K562 (cell line): ENCODE data around the gene IGIP. TPM values are rescaled to one million over a fixed set of nuclear protein-coding genes. Genes with fewer than 3 reads are reported as not detected.

ENCODE experiments used
- ATAC-seq: fragments of 200-7000 bp; cut with Tn5 transposase; 3 replicates; pipeline ENCODE4 v1.9.1; 2020; ENCODE audit warnings: moderate library complexity
- BruUV-seq: library from RNA; stranded (reverse); fragments of 400-500 nt; replicated peaks from 2 replicates; lab custom pipeline; 2021; lab: Mats Ljungman, UMichigan
- CTCF ChIA-PET: fragments of 300-600 bp; formaldehyde crosslinking; extraction: SDS; loops from one replicate; lab custom pipeline; 2021; ENCODE audit warnings: low intra/inter-chr PET ratio; lab: Yijun Ruan, JAX
- POLR2A ChIA-PET: fragments of 300-600, 350-650 bp; sonication (Branson Sonifier 250); formaldehyde crosslinking; extraction: SDS; loops from one replicate; lab custom pipeline; 2021; ENCODE audit warnings: antibody characterized with exemption, inconsistent platforms; lab: Yijun Ruan, JAX
- DNase-seq, 4 experiments: peaks; one replicate each; pipeline versions ENCODE4 v3.0.0 to v3.0.0-alpha.2; 2011 to 2018; ENCODE audit warnings: low spot score in 3 of 4, mixed read lengths in 3 of 4; ENCODE audit errors: extremely low read depth in 1 of 4
- FAIRE-seq: peaks from 2 replicates; lab custom pipeline; 2011; peaks lifted over from hg19 to GRCh38; lab: Jason Lieb, UNC
- H2AFZ ChIP-seq: 2 replicates; pipeline ENCODE4 v1.6.0; 2011; ENCODE audit warnings: low read depth, low read length, control low read depth, inconsistent platforms
- H3K27ac ChIP-seq: fragments of 200-600 bp; 3 replicates; pipeline ENCODE4 v1.8.0; 2011; ENCODE audit warnings: low read depth, mild to moderate bottlenecking, control low read depth, inconsistent platforms, low read length, moderate library complexity, mixed read lengths; ENCODE audit errors: extremely low read depth
- H3K27me3 ChIP-seq, 2 experiments: fragments of 300-600 bp in 1 of 2; 2 replicates in 1 of 2; 3 replicates in 1 of 2; pipeline versions ENCODE4 v1.6.0 to v1.8.0; 2011; ENCODE audit warnings: inconsistent platforms in 2 of 2, low read length in 2 of 2, mild to moderate bottlenecking in 1 of 2, mixed read lengths in 1 of 2, moderate library complexity in 1 of 2; ENCODE audit not compliant: control insufficient read depth in 2 of 2, insufficient read depth in 2 of 2
- H3K36me3 ChIP-seq: fragments of 300-600 bp; 3 replicates; pipeline ENCODE4 v1.8.0; 2011; ENCODE audit warnings: mild to moderate bottlenecking, low read length, inconsistent platforms; ENCODE audit not compliant: control insufficient read depth, insufficient read depth
- H3K4me1 ChIP-seq, 2 experiments: fragments of 200-600 bp in 1 of 2; replicated peaks in 1 of 2; 2 replicates in 1 of 2; 3 replicates in 1 of 2; pipeline versions ENCODE4 v1.5.1 to v1.8.0; 2011; ENCODE audit warnings: inconsistent platforms in 2 of 2, low read length in 2 of 2, mild to moderate bottlenecking in 1 of 2, mixed read lengths in 1 of 2, moderate library complexity in 1 of 2; ENCODE audit not compliant: control insufficient read depth in 2 of 2, insufficient read depth in 2 of 2
- H3K4me2 ChIP-seq: 2 replicates; pipeline ENCODE4 v1.6.1; 2011; ENCODE audit warnings: low read length, control low read depth, inconsistent platforms, mixed read lengths; ENCODE audit not compliant: insufficient read depth
- H3K4me3 ChIP-seq: fragments of 200-600 bp; sonication (generic), shearing (Covaris generic); 2 replicates; pipeline ENCODE4 v1.5.1; 2016; ENCODE audit warnings: control low read depth, inconsistent platforms
- H3K79me2 ChIP-seq: fragments of 200-600 bp; 3 replicates; pipeline ENCODE4 v1.8.0; 2011; ENCODE audit warnings: low read length, inconsistent platforms; ENCODE audit not compliant: control insufficient read depth, insufficient read depth
- H3K9ac ChIP-seq, 2 experiments: 2 replicates each; pipeline versions ENCODE4 v1.6.0 to v1.6.1; 2011; ENCODE audit warnings: low read depth in 2 of 2, low read length in 2 of 2, control low read depth in 1 of 2, inconsistent platforms in 1 of 2, mild to moderate bottlenecking in 1 of 2, mixed read lengths in 1 of 2; ENCODE audit not compliant: insufficient read depth in 1 of 2
- H3K9me1 ChIP-seq: one replicate; pipeline ENCODE4 v1.6.0; 2011; ENCODE audit warnings: inconsistent platforms, mild to moderate bottlenecking, low read length, moderate library complexity; ENCODE audit not compliant: control insufficient read depth, insufficient read depth
- H3K9me3 ChIP-seq: replicated peaks from 2 replicates; pipeline ENCODE4 v1.5.1; 2011; ENCODE audit warnings: low read depth, low read length, inconsistent platforms; ENCODE audit not compliant: control insufficient read depth, insufficient read depth
- H4K20me1 ChIP-seq: replicated peaks from 2 replicates; pipeline ENCODE4 v1.6.1; 2011; ENCODE audit warnings: low read length, inconsistent platforms, mixed read lengths; ENCODE audit not compliant: control insufficient read depth, insufficient read depth
- ARID2 ChIP-seq: fragments of 450-650 bp; IDR thresholded peaks from 2 replicates; pipeline ENCODE4 v1.6.1; 2017; ENCODE audit warnings: antibody characterized with exemption, mild to moderate bottlenecking
- DPF2 ChIP-seq: fragments of 450-650 bp; IDR thresholded peaks from 2 replicates; pipeline ENCODE4 v1.6.1; 2016
- EHMT2 ChIP-seq: fragments of 450-650 bp; IDR thresholded peaks from 2 replicates; pipeline ENCODE4 v1.6.1; 2018; ENCODE audit warnings: antibody characterized with exemption
- ETV6 ChIP-seq, 3 experiments: fragments of 150-350 bp in 1 of 3; sonication (generic) in 1 of 3; formaldehyde crosslinking in 1 of 3; IDR thresholded peaks; 2 replicates each; pipeline versions ENCODE4 v1.6.1 to v1.8.0; 2014 to 2022; ENCODE audit warnings: borderline replicate concordance in 2 of 3, low read depth in 2 of 3, antibody characterized with exemption in 1 of 3, low read length in 1 of 3, mild to moderate bottlenecking in 1 of 3, missing genetic modification reagents in 1 of 3
- MECOM ChIP-seq: fragments of 250-450 bp; sonication (Bioruptor Pico); IDR thresholded peaks from 2 replicates; pipeline ENCODE4 v1.8.0; 2022; ENCODE audit warnings: inconsistent platforms
- NCOA4 ChIP-seq: fragments of 450-650 bp; IDR thresholded peaks from 2 replicates; pipeline ENCODE4 v1.6.1; 2018; ENCODE audit warnings: mild to moderate bottlenecking; ENCODE audit not compliant: partially characterized antibody
- PHF21A ChIP-seq: fragments of 450-650 bp; IDR thresholded peaks from 2 replicates; pipeline ENCODE4 v1.6.1; 2017; ENCODE audit warnings: low read depth, borderline replicate concordance
- SAFB ChIP-seq: fragments of 200-400 bp; formaldehyde crosslinking; IDR thresholded peaks from 2 replicates; pipeline ENCODE4 v1.6.1; 2017; ENCODE audit warnings: low read depth, low read length, borderline replicate concordance
- SMAD1 ChIP-seq: fragments of 150-350 bp; IDR thresholded peaks from 2 replicates; pipeline ENCODE4 v1.6.1; 2014; ENCODE audit warnings: low read length, low read depth; ENCODE audit not compliant: partially characterized antibody
- SOX6 ChIP-seq: fragments of 450-650 bp; IDR thresholded peaks from 2 replicates; pipeline ENCODE4 v1.6.1; 2014; ENCODE audit warnings: mild to moderate bottlenecking
- TCF7 ChIP-seq: sonication (generic); IDR thresholded peaks from 2 replicates; pipeline ENCODE4 v1.6.1; 2016; ENCODE audit warnings: antibody characterized with exemption, borderline replicate concordance
- TGIF2 ChIP-seq: sonication (generic); formaldehyde crosslinking; IDR thresholded peaks from 2 replicates; pipeline ENCODE4 v1.8.1; 2022; ENCODE audit warnings: mild to moderate bottlenecking, missing genetic modification reagents, moderate library complexity
- TSC22D4 ChIP-seq: fragments of 450-650 bp; IDR thresholded peaks from 2 replicates; pipeline ENCODE4 v1.6.1; 2016; ENCODE audit warnings: missing genetic modification characterization, missing biosample characterization, control low read depth
- ZKSCAN1 ChIP-seq: fragments of 150-350 bp; IDR thresholded peaks from 2 replicates; pipeline ENCODE4 v1.6.1; 2016; ENCODE audit warnings: low read depth, low read length
- ZNF280B ChIP-seq: fragments of 250-450 bp; sonication (Bioruptor Pico); IDR thresholded peaks from 2 replicates; pipeline ENCODE4 v1.5.1; 2021; ENCODE audit warnings: mild to moderate bottlenecking
- WGBS: fragments of 100-300 bp; shearing (Covaris generic); methylation state at CpG from one replicate; pipeline ENCODE4 v1.1.6; 2016; ENCODE audit warnings: low coverage, mixed read lengths; ENCODE audit not compliant: insufficient coverage; ENCODE audit errors: missing lambda C conversion rate; 5-methylcytosine and 5-hydroxymethylcytosine counted together
- in situ Hi-C: fragments of 300-500 bp; cut with MboI; formaldehyde crosslinking; loops from 4 replicates; pipeline ENCODE4 v1.15.0; 2018; ENCODE audit warnings: inconsistent platforms, mixed read lengths
- intact Hi-C: fragments of 100-400 bp; cut with micrococcal nuclease; formaldehyde crosslinking; loops from 2 replicates; pipeline ENCODE4 v1.14.2; 2022
- polyA plus RNA-seq, 8 experiments: library from polyadenylated mRNA; depleted of rRNA in 4 of 8; stranded (reverse) in 5 of 8; unstranded in 3 of 8; fragments of >200 nt; fragmentation: Nextera tagmentation in 2 of 8; fragmentation: Illumina TruSeq in 1 of 8; extraction: Ambion mirVana in 2 of 8; extraction: Trizol in 1 of 8; gene quantifications; 2 replicates each; pipeline versions ENCODE4 v1.2.1 to v1.2.3, GENCODE V29; 2011 to 2014; ENCODE audit warnings: inconsistent platforms in 1 of 8, missing spikeins in 1 of 8
- total RNA-seq, 7 experiments: library from RNA; depleted of rRNA in 6 of 7; stranded (reverse); fragments of >200 nt in 6 of 7; fragmentation: Illumina TruSeq in 2 of 7; extraction: Trizol in 2 of 7; gene quantifications; 2 replicates each; pipeline versions ENCODE4 v1.2.1 to v1.2.3, GENCODE V29; 2011 to 2021; ENCODE audit warnings: low replicate concordance in 1 of 7
- TF ChIP-seq, protein P1 (sequence below): fragments of 450-650 bp; IDR thresholded peaks from 2 replicates; pipeline ENCODE4 v1.6.1; 2017; ENCODE audit warnings: mild to moderate bottlenecking, moderate library complexity
- TF ChIP-seq, protein P2 (sequence below): sonication (generic); formaldehyde crosslinking; IDR thresholded peaks from 2 replicates; pipeline ENCODE4 v1.8.1; 2023; ENCODE audit warnings: mild to moderate bottlenecking, missing genetic modification reagents

The IGIP gene
- total and polyA plus RNA-seq, 9 of the 15 experiments (the other 6 are each of a cell fraction or from before 2014, with no cell fraction given) = 0.52 to 1.6 (median 1.2) TPM

- TF ChIP-seq ETV6 (IDR thresholded peaks at IDR 0.05; ENCODE audit: borderline replicate concordance in 1 of 2, low read depth in 2 of 2, low read length in 1 of 2) (no peak), ETV6 (CRISPR knock-in tag; IDR thresholded peaks at IDR 0.05; ENCODE audit: borderline replicate concordance) (no peak), DPF2 (no peak), EHMT2 (no peak), ZNF280B (CRISPR knock-in tag) (no peak), ARID2 (no peak)
These were observed 41.2 kb upstream of the IGIP start (continued) for GRCh38 chr5:140084541-140084940.

DNA sequence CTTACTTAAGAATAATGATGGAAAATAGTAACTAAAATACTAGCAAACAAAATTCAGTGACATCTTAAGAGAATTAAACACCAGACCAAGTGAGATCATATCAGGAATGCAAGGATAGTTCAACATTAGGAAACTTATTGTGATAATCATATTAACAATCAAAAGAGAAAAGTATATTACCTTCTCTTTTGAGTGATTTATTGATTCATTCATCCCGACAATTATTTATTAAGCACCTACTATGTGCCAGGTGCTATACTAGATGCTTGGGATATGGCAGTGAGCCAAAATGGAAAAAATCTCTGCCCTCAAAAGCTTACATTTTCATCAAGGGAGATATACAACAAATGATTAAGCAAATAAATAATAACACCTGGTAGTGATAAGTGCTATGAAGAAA is 35.5 kb upstream of the IGIP start:
- no peak overlapping the region for H3K27ac ChIP-seq
- ATAC-seq = no peak
- no peaks in the 10 kb centered on the region for H3K9me1 ChIP-seq
- POLR2A ChIA-PET = no interaction called here
- H3K79me2 ChIP-seq = no peaks in the 10 kb centered on the region
- no peaks in the 10 kb centered on the region for H3K36me3 ChIP-seq
- no peaks in the 10 kb centered on the region for H3K4me1 ChIP-seq
- H2AFZ ChIP-seq = no peak overlapping the region
- H4K20me1 ChIP-seq = no peaks in the 10 kb centered on the region
- H3K27me3 ChIP-seq = no peaks in the 10 kb centered on the region; a peak in 2 of 5 replicates
- no peak for FAIRE-seq
- DNase-seq = no peak
- H3K9me3 ChIP-seq = peaks cover 10% of the 10 kb centered on the region
- no peak overlapping the region for H3K4me3 ChIP-seq
- CTCF ChIA-PET = no interaction called here
- in situ Hi-C loops = no loop called here
- no peak overlapping the region for H3K9ac ChIP-seq
- intact Hi-C loops = no loop called here
- no TSS peak for BruUV-seq
- no peak overlapping the region for H3K4me2 ChIP-seq
- 0% methylated on average over 1 of the region's 1 CpG for WGBS
- TF ChIP-seq SAFB (no peak), MECOM (CRISPR knock-in tag) (no peak), TSC22D4 (tag) (no peak), TCF7 (no peak), SMAD1 (no peak), TGIF2 (CRISPR knock-in tag) (no peak), PHF21A (no peak), SOX6 (no peak), ZKSCAN1 (peak; percentile 64), NCOA4 (no peak)
- TF ChIP-seq, protein P1, sequence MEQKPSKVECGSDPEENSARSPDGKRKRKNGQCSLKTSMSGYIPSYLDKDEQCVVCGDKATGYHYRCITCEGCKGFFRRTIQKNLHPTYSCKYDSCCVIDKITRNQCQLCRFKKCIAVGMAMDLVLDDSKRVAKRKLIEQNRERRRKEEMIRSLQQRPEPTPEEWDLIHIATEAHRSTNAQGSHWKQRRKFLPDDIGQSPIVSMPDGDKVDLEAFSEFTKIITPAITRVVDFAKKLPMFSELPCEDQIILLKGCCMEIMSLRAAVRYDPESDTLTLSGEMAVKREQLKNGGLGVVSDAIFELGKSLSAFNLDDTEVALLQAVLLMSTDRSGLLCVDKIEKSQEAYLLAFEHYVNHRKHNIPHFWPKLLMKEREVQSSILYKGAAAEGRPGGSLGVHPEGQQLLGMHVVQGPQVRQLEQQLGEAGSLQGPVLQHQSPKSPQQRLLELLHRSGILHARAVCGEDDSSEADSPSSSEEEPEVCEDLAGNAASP = no peak
- TF ChIP-seq, protein P2, sequence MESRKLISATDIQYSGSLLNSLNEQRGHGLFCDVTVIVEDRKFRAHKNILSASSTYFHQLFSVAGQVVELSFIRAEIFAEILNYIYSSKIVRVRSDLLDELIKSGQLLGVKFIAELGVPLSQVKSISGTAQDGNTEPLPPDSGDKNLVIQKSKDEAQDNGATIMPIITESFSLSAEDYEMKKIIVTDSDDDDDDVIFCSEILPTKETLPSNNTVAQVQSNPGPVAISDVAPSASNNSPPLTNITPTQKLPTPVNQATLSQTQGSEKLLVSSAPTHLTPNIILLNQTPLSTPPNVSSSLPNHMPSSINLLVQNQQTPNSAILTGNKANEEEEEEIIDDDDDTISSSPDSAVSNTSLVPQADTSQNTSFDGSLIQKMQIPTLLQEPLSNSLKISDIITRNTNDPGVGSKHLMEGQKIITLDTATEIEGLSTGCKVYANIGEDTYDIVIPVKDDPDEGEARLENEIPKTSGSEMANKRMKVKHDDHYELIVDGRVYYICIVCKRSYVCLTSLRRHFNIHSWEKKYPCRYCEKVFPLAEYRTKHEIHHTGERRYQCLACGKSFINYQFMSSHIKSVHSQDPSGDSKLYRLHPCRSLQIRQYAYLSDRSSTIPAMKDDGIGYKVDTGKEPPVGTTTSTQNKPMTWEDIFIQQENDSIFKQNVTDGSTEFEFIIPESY (CRISPR knock-in tag) = no peak
